Non-pigmented ciliary epithelial cell (primary cell): Measurements from ENCODE around the gene COL25A1.

Experiments used
- DNase-seq: peaks from one replicate; pipeline ENCODE4 v3.0.0-alpha.2; 2010; ENCODE audit warnings: low read depth

The COL25A1 gene

DNA sequence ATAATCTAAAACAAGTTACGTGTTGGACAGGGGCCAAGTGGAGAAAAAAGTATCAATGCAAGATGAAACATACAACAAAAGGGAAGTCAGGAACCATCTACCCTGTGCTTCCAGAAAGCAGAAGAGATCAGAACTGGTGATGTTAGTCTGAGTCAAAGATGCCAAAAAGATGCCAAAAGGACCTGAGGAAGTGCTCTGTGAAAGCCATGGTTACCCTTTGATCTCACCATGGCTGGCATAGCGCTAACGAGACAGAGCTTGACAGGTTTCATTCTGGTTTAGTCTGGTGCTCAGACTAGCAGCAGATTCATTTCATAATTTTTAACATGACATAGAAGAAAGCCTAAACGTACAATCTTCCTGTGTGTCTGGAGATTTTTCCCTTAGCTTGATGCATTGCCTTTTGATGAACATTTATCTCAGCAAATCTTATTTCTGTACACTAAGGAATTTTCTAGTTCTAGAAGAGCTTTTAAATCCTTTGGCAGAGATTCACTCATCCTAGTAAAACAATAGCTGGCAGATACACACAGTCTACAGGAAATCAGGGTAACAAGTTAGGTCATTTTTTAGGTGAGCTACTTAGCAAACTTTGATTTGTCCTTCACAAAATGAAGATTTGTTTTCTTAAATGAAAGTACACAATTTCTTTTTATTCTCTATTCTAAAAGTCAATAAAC lies 87.7 kb downstream of the COL25A1 start:
- DNase-seq: no peak

DNA sequence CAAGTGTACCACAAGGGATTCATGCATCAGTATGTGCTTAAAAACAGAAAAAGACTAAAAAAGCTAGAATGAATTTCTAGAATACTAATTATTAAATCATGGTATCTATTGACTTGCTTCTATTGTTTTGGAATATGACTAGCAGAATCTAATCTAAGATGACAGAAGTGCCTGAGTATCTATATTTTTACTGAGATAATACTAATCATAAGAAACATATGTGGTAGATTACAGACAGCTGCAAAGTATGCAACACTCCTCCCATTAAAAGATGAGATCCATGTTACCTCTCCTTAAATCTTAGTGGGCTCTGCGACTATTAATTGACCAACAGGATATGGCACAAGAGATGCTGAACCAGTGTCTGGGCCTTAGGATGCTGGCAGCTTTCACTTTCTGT lies 89.4 kb downstream of the COL25A1 start:
- DNase-seq: no peak

DNA sequence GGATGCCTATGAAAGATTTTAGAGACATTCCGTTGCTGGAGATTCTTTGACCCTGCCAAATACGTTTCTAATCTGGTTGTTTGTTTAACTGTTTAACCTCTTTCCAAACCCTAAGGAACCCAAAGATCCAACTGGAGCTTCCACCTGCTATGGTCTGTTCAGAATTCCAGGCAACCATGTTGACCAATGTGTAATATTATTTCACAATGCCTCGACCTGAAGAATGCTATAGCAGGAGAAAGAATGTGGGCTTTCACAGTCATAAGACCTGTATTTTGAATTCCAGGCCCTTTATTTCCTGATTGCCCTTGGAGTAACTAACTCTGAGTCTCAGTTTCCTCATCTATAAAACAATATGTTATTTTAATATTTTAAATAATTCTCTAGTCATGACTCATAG lies 90.8 kb downstream of the COL25A1 start:
- peak; percentile 48 for DNase-seq

DNA sequence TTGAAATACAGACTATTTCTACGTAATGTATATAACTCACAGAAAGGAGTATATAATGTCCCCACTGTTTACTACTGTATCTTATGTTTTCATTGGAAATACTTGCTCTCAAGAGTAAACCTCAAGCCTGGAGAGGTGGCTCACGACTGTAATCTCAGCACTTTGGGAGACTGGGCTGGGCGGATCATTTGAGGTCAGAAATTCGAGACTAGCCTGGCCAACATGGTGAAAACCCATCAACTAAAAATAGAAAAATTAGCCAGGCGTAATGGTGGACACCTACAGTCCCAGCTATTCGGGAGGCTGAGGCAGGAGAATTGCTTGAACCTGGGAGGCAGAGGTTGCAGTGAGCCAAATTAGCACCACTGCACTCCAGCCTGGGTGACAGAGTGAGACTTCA lies 92.8 kb downstream of the COL25A1 start:
- DNase-seq: no peak

DNA sequence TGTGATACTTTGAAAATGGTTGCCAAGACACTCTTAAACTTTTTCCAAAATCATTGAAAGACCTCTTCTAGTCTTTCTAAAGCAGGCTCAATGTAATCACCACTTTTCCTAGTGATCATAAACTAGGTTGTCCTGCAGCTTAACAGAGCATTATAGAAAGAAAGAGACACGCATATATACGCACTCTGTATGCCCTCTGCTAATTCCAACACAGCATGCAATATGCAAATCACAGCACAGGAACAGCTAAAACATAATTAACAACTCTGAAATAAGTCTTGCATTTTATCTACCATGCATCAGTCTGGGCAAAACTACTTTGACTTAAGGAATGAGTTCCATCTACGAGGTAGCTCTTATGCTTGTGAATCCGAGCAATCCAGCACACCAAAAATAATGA lies 94.6 kb downstream of the COL25A1 start:
- no peak for DNase-seq

DNA sequence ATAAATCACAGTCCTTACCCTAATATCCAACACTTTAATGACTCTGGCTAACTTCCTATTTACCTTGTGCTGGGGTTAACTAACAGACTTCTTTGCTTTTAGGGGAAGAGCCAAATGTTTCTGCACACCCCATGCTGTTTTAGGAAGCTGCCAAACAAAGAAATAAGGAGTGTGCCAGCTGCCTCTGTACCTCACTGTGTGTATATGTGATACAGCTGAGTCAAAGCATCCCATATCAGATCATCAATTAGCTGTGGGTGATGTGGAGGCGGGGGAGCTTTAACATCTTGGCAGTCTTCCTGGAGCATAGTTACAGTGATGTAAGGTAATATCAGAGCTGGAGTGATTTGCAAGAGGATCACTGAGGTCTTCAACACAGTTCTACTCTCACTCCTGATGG lies 95.4 kb downstream of the COL25A1 start:
- DNase-seq: peak; percentile 67

DNA sequence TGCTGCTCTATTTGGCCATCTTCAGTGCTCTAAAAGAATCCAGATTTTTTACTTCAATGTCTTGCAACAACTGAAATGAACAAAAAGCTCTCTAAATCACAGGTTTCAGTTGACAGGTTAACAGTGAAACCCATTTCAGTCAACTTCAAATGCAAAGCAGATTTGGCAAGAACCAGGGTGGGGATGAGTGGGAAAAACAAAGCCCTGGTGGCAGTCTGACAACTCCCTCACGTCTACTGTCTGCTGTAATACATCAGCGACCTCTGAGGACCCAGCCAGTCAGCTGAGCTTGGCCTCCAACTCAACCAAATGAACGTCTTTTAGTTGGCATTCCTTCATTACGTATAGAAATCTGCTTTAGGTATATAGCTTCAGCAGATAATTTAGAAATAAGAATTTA lies 95.8 kb downstream of the COL25A1 start:
- no peak for DNase-seq

DNA sequence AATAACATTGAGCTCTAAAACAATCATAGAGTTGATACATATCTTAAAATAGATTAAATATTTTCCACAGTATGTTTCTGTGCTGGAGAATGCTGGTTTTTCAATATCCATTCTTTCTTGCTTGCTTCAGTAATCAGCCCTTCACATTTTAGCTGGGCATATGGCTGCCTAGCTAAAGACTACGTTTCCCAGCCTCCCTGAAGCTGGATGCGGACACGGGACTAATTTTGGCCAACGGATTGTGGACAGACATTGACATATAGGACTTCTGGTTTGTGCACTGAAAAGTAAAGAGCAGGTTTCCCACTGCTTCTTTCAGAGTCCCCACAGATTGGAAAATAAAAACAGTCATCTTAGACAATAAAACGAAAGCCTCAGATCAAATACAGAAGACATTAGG lies 97.3 kb downstream of the COL25A1 start:
- no peak for DNase-seq

DNA sequence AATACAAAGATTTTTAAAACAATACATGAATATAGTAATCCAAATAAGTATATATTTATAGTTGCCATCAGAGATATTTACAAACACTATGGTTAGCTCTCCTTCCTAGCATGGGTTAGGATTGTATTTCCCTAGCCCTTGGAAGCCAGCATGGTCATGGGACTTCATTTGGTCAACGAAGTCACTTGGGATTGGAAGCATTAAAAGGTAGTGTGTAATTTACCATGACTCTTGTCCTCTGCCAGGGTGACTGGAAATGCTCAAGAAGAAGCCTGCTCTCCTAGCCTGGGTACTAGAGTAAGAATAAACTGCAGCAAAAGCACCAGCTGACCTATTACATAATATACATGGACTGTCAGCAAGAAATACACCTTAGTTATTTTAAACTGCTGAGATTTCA lies 102.9 kb downstream of the COL25A1 start:
- no peak for DNase-seq

DNA sequence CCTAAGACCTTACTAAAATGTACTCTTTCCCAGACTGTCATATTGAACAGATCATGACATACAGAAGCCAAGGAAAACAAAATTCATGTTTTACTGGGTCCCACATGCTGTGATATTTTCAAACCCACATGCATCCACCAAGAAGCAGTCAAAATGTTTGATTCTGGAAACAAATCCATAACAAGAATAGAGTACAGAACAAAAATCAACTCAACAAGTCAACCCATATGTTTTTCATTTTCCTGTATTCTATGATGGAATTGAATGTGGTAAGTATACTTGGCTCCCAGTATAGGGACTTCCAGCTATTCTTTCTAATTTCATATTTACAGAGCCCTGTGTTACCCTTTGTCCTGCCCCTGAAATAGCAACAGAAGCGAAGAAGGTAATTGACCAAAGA lies 106.8 kb downstream of the COL25A1 start:
- no peak for DNase-seq

DNA sequence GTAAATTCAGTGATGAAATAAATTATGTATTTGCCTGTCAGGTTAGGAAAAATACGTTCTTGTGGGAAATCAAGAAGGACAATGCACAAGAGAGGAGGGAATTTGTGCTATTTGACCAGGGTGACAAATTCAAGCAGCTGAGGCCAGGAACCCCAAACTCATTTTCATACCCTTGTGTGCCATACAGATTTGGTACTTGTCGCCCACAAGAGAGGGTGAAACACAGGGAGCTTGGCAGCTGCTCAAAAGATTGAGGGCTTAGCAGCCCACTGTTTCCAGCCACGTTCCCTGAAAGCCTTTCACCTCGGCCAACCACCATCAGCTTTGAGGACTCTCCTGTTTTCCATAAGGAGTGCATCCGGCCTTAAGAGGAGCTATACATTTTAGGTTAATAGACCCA lies 111.2 kb downstream of the COL25A1 start:
- no peak for DNase-seq

DNA sequence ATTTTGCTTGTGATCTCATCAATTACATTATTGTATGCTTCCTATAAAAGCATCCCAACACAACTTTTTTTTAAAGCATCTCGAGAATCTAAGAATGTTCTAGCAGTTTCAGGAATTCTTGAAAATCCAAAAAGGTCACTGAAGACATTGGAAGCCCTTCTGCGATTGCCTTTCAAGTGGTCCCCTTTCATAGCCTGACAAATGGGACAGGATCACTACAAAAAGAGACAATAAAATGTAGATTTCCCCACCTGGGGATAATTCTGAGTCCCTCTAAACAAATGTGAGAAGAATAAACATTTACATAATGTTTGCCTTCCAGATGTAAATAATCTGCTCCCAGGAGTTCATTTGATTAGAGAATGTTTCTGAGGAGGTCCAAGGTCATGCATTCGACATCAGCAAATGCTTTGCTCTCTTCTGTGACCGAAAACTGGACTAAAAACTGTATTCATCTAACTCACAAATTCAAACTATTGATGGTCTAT lies 116.0 kb downstream of the COL25A1 start:
- DNase-seq: no peak

DNA sequence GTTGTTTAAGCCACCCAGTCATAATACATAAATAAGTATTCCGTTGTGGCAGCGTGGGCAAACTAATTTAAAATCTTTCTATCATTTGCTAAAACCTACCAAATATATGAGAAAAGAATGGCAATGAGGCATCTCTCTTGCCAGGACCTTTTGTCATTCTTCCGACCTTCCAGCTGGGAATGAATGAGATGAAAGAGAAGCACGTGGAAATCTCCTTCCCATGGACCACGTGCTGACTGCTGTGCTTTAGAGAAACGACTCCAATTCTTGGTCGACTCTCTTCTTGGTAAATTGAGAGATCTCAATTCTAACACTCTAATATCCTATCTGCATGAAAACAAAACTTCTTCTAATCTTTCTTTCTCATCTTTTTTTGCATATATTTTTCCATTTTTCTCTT lies 116.5 kb downstream of the COL25A1 start:
- no peak for DNase-seq

DNA sequence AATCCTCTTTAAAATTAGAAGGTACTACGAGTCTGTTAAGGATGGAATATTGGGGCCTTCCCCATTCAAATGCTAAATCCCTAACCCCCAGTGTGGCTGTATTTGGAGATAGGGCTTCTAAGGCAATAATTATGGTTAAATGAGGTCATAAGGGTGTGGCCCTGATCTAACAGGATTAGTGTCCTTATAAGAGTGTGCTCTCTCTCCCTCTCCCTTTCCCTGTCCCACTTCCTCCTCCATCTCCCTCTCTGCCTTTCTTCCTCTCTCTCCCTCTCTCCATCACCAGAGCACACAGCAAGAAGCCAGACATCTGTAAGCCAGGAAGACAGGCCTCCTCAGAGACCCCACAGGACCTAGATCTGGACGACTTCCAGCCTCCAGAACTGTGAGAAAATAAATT lies 116.9 kb downstream of the COL25A1 start:
- DNase-seq: no peak

DNA sequence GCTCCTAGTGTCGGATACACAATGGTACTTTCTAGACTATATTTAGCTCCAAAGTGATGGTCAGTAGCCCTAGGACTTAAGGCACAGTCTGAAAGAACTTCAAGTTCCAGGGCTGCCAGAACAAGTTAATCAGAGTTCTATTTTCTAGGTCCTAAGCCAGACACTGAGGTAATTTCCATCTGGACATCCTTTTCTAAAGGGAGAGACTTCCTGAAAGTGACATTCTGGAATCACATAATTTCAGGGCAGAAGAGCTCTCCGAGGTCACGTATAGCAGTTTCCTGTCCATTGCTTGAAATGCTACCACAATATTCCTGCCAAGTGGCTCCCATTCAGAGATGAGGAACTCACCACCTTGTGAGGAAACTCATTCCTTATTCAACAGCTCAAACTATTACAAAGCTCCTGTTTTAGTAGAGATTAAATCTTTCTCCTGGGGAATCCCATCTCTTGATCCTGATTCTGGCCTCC lies 117.9 kb downstream of the COL25A1 start:
- DNase-seq: no peak

DNA sequence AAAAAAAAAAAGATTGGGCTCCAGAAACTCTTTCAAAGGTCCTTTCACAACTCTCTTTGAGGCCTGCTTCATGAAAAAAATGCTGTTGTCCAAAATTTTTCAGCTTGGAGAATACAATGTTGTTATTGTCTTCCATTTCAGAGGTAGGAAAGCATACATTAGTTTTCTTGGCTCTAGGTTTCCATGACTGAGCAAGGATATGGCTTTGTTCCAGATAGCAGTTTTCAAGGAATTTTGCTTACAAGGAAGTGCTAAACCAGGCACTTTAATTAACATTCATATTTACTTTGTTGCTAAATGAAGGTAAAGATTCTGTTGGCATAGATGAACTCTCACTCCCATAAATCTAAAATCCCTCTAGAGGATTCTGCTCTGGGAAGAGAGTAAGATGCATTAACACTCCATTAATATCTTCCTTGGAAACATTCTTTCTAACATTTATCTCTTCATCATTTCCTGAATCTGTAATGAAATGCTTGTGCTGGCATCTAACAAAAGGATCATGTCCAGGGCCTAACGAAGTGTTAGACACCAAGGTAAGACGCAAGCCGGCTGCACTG lies 118.4 kb downstream of the COL25A1 start:
- no peak for DNase-seq

DNA sequence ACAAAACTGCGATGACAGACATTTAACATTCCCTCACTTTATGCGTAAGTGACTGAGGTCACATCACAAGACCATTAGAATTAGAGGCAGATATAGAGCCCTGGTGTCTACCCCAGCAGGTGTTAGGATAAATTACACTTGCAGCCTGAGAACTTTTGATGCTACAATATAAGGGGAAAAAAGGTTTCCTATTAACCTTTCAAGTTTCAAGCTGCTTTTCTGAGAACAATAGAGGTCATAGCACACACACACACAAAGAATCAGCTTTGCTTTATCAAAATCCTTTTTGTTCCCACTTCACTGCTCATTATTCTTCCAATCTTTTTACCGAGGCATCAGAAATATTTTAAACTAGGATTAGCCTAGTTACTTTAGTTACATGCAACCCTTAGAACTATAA lies 119.8 kb downstream of the COL25A1 start:
- DNase-seq: no peak

DNA sequence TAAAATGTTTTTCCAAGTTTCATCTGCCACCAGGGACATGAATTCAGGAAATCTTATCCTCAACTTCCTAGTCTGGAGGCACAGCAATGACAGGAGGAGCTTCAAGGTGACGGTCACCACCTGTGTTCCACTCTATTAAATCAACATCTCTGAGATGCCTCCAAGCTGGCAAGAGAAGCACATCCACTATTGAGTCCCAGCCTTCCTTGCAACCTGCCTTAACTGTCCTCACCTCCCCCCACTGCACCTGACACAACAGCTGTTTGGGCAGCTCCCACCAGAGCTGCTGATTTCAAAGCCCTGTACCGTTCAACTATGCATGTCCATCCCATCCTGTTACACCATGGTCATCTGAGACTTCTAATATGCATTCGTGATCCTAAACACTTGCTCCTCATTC lies 123.4 kb downstream of the COL25A1 start:
- no peak for DNase-seq

DNA sequence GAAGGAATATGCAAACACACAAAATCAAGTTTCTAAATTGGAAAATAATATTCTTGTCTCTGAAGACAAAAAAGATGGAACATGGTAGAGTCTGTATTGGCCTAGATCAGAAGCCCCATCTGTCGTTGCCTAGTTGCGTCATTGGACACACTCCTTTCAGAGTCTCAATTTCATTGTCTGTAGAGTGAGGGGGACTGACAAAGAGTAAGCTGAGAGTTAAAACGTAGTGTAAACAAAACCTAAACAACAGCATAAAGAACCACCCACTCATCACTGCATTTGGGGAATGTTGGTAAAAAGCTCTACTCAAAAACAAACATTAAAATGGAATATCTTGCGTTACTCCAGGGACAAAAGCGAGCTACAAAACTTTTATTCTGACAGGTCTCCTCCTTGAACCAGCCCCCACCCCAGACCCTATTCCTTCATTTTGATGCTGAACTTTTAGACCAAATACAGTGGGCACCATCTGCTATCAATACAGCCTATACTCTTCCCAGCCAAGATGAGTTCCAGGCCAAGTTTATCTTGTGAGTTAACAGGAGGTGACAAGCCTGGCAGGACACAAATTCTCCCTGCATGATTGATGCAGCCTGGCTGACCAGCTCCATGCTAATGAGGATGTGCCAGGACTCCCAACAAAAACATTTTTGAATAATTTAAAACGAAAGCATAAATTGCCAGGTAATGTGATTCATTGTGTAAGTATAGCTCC lies 125.2 kb downstream of the COL25A1 start:
- no peak for DNase-seq

DNA sequence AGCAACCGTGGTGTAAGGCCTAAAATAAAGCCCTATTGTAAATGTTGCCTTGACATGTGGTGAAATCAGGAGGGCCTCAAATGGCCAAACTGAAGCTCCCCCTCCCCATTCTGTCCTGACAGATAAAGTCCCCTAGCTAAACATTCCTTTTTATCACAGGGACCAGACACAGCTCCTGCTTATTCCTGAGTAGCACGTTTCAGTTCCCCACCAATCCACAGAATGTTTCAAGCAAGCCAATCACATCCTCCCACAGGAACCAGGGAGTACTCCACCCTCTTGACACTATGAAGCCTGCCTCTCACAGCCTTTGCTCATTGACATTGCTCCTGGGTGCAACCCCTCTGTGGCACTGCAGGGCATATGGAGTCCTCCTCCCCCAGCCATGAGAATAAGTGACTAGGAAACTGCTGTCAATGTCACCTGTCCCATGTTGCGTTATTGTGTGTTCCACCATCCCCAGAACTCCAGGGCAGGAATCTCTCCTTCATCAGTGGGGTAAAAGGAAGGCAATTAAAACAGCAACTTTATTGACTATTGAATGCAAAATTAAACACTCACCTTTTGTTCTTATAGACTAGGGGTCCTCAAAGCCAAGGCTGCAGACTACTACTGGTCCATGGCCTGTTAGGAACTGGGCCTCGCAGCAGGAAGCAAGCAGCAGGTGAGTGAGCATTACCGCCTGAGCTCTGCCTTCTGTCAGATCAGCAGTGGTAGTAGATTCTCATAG lies 128.1 kb downstream of the COL25A1 start:
- DNase-seq: no peak

DNA sequence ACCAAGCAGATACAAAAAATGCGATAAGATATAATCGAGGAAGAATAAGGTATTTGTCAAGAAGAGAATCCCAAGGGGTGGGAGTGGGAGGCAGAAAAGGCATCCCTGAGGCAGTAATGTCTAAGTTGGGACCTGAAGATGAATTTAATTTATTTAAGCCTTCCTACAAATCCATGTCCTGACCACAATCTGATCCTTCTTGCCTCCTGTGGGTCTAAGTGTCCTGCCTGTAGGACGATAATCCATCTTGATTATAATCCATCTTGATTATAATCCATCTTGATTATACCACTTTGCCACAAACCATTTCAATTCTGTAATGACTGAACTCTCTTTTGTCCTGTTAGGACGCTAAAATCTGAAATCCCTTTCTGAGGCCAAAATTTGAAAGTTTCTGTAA lies 130.2 kb downstream of the COL25A1 start:
- DNase-seq: no peak

DNA sequence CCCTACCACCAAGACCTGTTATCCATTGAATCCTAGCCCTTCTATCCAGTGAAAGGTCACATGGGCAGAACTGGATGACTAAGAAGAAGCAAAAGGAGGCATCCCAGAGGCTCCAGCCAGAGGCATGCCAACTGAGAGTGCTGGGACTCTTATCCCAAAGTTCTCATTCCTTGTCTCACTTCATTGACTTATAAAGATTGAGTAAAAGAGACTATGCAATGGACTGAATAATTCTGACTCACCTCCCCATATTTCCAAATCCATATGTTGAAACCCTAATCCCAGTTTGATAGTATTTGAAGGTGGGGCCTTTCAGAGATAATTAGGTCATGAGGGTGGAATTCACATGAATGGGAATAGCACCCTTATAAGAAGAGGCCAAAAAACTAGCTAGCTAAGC lies 131.4 kb downstream of the COL25A1 start:
- DNase-seq: no peak

DNA sequence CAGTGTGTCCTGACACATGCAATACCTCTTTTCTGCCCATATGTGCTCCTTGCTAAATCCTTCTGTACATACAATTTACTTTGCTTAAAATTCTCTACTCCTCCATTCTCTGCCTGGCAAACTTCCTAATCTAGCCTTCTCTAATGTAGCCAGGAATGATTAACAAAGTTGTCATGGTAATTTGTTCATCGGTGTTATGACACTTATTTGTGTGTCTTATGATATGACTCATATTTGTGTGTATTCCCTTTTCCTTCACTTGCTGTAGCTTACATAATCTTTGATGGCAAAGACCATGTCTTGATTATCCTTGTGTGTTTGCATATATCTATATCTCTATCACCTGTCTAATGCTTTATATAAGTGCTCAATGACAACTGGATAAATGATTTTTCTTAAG lies 133.3 kb downstream of the COL25A1 start:
- DNase-seq: no peak
